ENCODE results near the gene ZFYVE27.

The ZFYVE27 gene

DNA sequence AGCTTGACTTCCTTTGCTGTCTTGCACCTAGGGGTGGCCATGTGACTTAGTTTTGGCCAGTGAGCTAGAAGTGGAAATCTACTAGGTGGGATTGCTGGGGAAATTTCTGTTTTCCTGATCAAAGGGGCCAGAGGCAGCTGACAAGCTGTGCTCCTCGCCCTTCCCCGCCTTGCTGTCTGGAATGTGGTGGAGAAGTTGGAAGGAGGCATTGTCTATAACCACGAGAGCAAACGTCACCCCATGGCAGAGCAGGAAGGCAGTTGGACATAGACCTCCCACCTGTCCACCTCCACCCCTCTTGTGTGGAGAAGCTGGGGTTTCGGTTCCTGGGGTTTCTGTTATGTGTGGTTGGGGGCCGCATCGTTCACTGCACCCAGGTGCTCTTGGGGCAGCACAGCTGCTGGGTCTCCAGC, 27.6 kb downstream of the ZFYVE27 start:
- H3K36me3 ChIP-seq (ENCODE audit: insufficient read depth, low read length): peaks cover 5% of the 10 kb centered on the region; the same call in 1 of the 2 replicates
- H3K9me3 ChIP-seq (ENCODE audit: control insufficient read depth, insufficient read depth, low read length): no peaks in the 10 kb centered on the region
- no peak overlapping the region for H3K9ac ChIP-seq (ENCODE audit: low read depth, low read length)
- H3K4me1 ChIP-seq (ENCODE audit: insufficient read depth, low read length): peaks cover 7% of the 10 kb centered on the region

DNA sequence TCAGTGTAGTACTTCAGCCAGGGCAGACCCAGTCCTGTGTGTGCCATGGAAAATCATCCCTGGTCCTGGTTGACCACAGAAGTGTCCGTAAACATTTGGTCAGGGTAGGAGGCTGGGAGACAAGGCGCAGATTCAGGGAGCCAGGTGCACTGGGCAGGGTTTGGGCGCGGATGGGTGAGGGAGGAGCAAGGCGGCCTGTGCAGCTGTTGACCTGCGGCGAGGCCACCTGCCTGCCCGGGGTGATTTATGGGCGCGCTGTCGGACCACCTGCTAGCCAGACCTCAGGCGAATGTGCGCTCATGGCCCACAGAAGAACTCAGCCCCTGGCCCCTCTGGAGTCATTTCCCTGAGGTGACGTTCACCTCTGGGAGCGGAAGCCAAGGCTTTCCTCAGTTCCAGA, 28.3 kb downstream of the ZFYVE27 start:
- peaks cover under 1% of the 10 kb centered on the region; the same call in 1 of the 2 replicates for H3K36me3 ChIP-seq (ENCODE audit: insufficient read depth, low read length)

DNA sequence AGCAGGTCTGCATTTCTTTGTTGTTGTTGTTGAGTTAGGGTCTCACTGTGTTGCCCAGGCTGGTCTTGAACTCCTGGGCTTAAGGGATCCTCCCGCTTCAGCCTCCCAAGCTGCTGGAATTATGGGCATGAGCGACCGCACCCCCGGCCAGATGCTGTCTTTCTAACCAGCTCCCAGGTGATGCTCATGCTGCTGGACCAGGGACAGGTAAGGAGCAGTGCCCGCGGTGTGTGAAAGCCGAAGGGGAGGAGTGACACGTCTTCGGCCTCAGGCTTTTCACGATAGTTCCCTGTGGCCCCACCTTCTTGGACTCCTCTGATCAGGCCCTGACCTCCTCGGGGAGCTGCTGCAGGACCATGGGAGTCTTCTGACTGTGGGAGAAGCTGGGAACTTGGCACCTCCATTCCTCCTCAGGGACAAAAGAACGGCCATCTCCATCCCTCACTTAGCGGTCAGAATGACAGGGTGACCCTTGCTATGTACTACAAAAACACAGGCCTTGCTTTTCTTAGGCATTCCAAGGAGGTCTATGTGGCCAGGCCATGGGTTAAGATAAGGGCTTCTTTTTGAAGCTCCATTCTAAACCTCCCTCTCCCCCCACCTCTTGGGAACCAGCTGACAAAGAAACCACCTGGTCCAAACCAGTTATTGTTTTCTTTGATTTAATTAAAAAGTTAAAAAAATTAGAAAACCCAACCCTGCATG, 29.3 kb downstream of the ZFYVE27 start:
- Histone ChIP-seq H3K36me3 (ENCODE audit: insufficient read depth, low read length) (no peaks in the 10 kb centered on the region), H3K9ac (ENCODE audit: low read depth, low read length) (no peak overlapping the region), H3K9me3 (ENCODE audit: control insufficient read depth, insufficient read depth, low read length) (no peaks in the 10 kb centered on the region), H3K4me1 (ENCODE audit: insufficient read depth, low read length) (peaks cover 7% of the 10 kb centered on the region)

More for the DNA sequence above, 28.3 kb downstream of the ZFYVE27 start:
- H3K9me3 ChIP-seq (ENCODE audit: control insufficient read depth, insufficient read depth, low read length): no peaks in the 10 kb centered on the region
- peaks cover 7% of the 10 kb centered on the region for H3K4me1 ChIP-seq (ENCODE audit: insufficient read depth, low read length)
- no peak overlapping the region for H3K9ac ChIP-seq (ENCODE audit: low read depth, low read length)

DNA sequence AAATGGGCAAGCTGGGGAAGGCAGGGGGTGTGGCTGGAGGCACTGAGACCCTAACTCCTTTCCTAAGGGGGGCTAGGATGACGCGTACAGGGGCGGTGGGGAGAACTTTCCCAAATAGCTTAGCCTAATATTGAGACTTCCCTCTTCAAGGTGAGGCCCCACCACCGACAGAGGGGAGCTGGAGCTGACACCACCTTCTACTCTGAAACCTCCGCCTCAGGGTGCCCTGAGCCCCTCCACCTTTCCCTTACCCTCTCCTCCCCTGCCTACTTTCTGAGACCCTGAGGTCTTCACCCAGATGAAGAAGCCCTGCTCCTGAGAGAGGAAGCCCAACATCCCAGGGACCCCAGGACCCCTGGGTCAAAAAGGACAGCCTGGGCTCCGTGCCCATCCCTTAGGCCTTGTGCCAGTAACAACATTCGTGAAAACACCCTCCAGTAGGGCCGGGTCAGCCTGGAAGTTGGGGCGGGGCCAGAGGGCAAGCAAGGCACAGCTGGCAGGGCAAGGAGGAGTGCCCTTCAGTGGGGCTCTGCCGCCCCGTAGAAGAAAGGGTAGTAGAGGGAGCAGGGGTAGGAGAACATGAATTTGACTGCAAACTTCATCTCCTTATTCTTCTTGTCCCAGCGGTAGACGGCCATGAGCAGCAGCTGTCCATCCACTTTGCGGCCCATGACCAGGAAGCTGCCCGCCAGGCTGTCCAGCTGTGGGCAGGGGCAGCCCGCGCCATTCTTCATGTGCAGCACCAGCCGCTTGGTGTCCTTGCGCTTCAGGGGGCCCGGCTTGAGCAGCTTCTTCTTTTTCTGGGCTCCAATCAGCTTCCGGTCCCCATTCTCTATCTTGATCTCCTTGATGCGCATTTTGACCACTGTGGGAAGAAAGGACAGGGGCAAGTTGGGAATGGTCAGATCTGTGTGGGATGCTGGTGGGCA, 30.3 kb downstream of the ZFYVE27 start:
- no peak overlapping the region for H3K9ac ChIP-seq (ENCODE audit: low read depth, low read length)
- H3K4me1 ChIP-seq (ENCODE audit: insufficient read depth, low read length): peaks cover 7% of the 10 kb centered on the region
- no peaks in the 10 kb centered on the region for H3K9me3 ChIP-seq (ENCODE audit: control insufficient read depth, insufficient read depth, low read length)
- no peaks in the 10 kb centered on the region for H3K36me3 ChIP-seq (ENCODE audit: insufficient read depth, low read length)

DNA sequence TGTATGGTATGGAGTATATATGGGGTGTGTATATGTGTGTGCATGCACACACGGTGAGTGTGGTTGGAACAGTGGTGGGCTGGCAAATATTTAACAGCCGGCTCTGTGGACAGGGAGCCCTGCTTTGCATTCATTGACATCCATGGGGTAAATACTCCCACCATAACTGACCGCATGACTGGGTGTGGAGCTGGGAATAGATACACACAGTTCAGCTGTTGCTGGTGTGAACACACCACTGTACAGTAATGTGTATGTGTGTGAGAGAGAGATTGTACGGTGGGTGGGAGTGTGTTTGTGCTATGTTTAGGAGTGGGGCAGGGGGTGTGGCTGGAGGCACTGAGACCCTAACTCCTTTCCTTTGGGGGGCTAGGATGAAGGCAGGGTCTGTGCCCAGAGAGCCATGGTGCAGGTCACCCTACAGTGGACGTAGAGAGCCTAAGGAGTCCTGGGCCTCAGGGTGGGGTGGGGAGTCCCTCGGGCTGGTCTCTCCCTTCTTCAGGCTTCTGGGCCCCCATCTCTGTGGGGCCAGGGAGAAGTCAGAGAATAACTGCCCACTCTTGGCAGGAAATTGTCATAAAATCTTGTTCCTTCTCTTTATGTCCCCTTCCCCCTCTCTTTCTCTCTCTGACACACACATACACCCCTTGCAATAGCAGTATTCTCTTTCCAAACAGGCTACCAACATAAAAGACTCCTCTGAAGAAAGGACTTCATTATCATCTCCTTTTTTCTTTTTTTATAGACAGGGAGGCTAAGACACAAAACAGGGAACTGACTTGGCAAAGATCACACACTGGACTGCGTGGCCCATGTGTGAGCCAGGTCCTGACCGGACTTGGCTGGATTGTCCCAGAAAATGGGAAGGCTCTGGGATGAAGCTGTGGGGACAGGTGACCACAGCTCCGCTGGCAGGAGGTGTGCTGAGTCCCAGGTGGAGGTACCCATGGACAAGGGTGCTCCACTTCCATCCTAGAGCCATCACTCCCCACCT, 31.7 kb downstream of the ZFYVE27 start:
- H3K4me1 ChIP-seq (ENCODE audit: insufficient read depth, low read length): peaks cover 8% of the 10 kb centered on the region
- H3K9ac ChIP-seq (ENCODE audit: low read depth, low read length): no peak overlapping the region
- H3K9me3 ChIP-seq (ENCODE audit: control insufficient read depth, insufficient read depth, low read length): no peaks in the 10 kb centered on the region
- H3K36me3 ChIP-seq (ENCODE audit: insufficient read depth, low read length): no peaks in the 10 kb centered on the region

DNA sequence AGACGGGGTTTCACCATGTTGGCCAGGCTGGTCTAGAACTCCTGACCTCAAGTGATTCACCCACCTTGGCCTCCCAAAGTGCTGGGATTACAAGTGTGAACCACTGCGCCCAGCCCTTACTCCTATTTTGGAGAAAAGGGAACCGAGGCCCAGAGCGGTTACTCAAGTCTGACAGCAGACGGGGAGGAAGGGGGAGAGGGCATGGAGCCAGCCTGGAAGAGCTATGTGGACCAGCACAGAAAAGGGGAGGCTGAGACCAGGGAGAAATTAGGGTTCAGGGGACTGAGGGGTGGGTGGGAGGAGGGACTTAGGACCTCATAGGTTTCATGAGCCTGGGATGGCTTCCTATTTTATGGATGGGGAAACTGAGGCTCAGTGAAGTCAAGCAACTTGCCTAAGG, 33.3 kb downstream of the ZFYVE27 start:
- no peaks in the 10 kb centered on the region; the same call in 1 of the 2 replicates for H3K9me3 ChIP-seq (ENCODE audit: control insufficient read depth, insufficient read depth, low read length)
- peaks cover 7% of the 10 kb centered on the region for H3K4me1 ChIP-seq (ENCODE audit: insufficient read depth, low read length)
- H3K36me3 ChIP-seq (ENCODE audit: insufficient read depth, low read length): no peaks in the 10 kb centered on the region
- no peak overlapping the region for H3K9ac ChIP-seq (ENCODE audit: low read depth, low read length)

DNA sequence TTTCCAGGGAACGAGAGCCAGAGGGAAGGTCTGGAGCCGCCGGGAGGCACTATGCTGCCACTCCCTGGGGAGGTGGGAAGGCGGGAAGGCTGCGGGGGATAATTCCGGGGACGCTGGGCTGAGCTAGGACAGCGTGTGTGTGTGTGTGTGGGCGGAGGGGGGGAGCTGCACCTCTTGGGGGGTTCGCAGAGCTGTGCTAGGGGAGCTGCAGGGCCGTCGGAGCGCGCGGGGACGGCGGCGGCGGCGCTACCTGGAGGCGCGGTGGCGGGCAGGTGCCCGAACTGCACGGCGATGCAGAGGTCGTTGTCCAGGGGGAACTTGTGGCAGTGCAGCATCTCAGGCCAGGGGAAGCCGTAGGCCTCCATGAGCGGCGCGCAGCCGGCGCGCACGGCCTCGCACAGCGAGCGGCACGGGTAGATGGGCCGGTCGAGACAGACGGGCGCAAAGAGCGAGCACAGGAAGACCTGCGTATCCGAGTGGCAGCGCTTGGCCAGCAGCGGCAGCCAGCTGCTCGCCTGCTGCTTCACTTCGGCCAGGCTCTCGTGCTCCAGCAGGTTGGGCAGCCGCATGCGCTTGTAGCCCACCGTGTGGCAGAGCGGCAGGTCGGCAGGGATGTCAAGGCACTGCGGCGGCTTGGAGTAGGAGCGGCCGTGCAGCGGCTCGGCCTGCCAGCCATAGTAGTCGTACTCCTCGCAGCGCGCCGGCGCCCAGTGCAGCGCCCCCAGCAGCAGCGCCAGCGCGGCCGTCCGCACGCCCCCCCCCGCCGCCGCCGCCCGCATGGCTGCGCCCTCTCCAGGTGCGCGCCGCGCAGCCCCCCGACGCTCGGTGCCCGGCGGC, 34.3 kb downstream of the ZFYVE27 start:
- Histone ChIP-seq H3K9me3 (ENCODE audit: control insufficient read depth, insufficient read depth, low read length) (no peaks in the 10 kb centered on the region; the same call in 1 of the 2 replicates), H3K9ac (ENCODE audit: low read depth, low read length) (peak overlapping the region; percentile 44; the same call in 1 of the 2 replicates), H3K4me1 (ENCODE audit: insufficient read depth, low read length) (peaks cover 7% of the 10 kb centered on the region), H3K36me3 (ENCODE audit: insufficient read depth, low read length) (no peaks in the 10 kb centered on the region)

DNA sequence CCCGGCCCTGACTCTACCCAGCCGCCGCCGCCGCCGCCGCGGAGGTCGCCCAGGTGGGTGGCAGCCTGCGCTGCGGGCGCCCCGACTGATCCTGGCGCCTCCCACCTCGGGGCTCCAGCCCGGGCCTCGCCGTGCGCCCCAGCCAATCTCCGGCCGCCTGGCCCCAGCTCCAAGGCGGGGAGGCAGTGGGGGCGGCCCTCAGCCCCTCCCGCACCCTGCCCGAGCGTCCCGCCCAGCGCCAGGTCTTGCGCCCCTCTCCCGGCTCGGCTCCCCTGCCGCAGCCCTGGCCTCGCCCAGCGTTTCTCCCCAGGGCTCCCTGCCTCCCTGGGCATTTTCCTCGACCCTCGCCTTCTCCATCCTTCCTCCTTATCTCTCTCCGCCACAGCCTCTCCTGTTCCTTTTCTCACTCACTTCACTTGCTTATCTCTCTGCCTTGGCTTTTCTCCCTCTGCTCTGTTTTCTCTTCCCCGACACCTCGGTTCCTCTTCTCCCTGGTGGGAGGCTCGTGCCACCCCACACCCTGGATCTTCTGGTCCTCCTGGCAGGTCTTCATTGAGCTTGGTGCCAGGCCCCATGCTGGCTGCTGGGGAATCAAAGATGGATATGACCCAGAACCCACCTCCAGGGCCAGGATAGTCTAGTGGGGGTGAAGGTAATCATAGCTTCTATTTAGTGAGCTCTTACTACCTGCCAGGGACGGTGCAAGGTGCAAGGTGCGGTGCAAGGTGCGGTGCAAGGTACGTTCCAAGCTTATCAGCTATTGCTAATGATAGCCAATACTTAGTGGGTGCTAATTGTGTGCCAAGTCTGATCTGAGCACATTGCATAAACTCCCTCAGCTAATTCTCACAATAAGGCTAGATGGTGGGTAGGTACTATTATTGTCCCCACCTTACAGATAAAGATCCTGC, 35.2 kb downstream of the ZFYVE27 start, which contains the start of gene SFRP5:
TSS of gene SFRP5 (minus strand) at position 87 of the 911 bp plus-strand sequence. CDS start 166 bp downstream, outside the sequence.
- Histone ChIP-seq H3K9me3 (ENCODE audit: control insufficient read depth, insufficient read depth, low read length) (no peaks in the 10 kb centered on the region; the same call in 1 of the 2 replicates), H3K4me1 (ENCODE audit: insufficient read depth, low read length) (peaks cover 7% of the 10 kb centered on the region), H3K36me3 (ENCODE audit: insufficient read depth, low read length) (no peaks in the 10 kb centered on the region), H3K9ac (ENCODE audit: low read depth, low read length) (peak within 1 kb of the TSS; percentile 44; the same call in 1 of the 2 replicates)

DNA sequence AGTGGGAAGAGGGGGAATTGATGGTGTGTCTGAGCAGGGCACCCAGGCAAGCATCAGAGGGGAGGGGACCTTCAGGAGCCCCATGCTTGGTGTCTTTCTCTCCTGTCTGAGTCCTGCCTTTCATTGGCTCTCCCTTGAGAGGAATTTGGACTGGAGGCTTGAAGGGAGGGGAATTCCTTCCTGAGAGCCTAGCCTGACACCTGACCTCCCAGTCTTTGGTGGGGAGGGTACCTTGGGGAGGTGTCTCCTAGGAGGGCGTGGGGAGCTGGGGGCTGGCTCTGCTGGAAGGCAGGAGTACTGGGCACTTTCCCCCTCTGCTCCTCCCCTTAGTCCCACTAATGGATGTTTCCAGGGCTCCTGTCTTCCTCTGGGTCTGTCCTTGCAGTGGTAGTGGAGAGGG, 36.2 kb downstream of the ZFYVE27 start:
- no peaks in the 10 kb centered on the region; the same call in 1 of the 2 replicates for H3K9me3 ChIP-seq (ENCODE audit: control insufficient read depth, insufficient read depth, low read length)
- H3K36me3 ChIP-seq (ENCODE audit: insufficient read depth, low read length): no peaks in the 10 kb centered on the region
- H3K4me1 ChIP-seq (ENCODE audit: insufficient read depth, low read length): peaks cover 7% of the 10 kb centered on the region
- no peak overlapping the region for H3K9ac ChIP-seq (ENCODE audit: low read depth, low read length)

DNA sequence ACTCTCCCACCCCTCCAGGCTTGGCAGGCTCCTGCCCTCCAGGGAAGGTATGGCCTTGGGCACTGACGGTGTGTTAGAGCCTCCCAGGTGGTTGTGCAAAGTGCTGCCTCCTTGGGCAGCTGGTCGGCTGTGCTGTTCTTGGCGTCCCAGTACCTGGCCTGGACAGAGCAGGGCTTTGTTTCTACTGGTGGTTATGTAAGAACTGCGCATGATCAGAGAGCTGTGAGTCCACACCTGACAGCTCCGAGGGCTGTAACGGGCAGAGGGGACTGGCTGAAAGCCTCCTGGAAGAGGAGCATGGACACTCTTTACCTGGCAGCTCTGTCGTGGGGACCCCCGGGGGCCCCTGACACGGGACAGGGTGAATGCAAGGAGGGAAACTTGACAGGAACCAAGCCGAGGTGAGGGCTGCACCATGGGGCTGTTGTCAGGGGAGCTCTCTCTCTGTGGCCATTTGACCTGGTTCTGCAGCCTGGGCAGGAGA, 37.9 kb downstream of the ZFYVE27 start:
- H3K4me1 ChIP-seq (ENCODE audit: insufficient read depth, low read length): peaks cover 14% of the 10 kb centered on the region
- no peak overlapping the region for H3K9ac ChIP-seq (ENCODE audit: low read depth, low read length)
- H3K36me3 ChIP-seq (ENCODE audit: insufficient read depth, low read length): no peaks in the 10 kb centered on the region
- H3K9me3 ChIP-seq (ENCODE audit: control insufficient read depth, insufficient read depth, low read length): no peaks in the 10 kb centered on the region; the same call in 1 of the 2 replicates

DNA sequence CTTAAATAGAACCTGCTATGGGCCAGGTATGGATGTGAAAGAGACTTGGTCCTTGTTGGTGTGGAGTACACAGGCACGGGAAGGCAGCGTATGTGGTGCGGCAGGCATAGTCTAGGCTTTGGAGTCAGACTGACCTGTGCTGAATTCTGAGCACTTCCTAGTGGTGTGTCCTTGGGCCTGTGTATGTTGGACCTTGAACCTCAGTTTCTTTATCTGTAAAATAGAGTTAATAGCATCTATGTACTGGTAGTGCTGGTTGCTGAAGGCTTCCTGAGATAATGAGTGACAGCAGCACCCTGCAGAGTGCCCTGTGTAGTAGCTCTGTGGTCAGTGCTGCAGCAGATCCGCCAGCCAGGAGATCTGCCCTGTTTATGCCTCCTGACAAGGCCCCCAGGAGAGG, 40.2 kb downstream of the ZFYVE27 start:
- peaks cover 30% of the 10 kb centered on the region for H3K4me1 ChIP-seq (ENCODE audit: insufficient read depth, low read length)
- H3K9ac ChIP-seq (ENCODE audit: low read depth, low read length): no peak overlapping the region
- no peaks in the 10 kb centered on the region for H3K36me3 ChIP-seq (ENCODE audit: insufficient read depth, low read length)
- H3K9me3 ChIP-seq (ENCODE audit: control insufficient read depth, insufficient read depth, low read length): no peaks in the 10 kb centered on the region; the same call in 1 of the 2 replicates
